ENCODE results near the gene UBAP1L.

DNA sequence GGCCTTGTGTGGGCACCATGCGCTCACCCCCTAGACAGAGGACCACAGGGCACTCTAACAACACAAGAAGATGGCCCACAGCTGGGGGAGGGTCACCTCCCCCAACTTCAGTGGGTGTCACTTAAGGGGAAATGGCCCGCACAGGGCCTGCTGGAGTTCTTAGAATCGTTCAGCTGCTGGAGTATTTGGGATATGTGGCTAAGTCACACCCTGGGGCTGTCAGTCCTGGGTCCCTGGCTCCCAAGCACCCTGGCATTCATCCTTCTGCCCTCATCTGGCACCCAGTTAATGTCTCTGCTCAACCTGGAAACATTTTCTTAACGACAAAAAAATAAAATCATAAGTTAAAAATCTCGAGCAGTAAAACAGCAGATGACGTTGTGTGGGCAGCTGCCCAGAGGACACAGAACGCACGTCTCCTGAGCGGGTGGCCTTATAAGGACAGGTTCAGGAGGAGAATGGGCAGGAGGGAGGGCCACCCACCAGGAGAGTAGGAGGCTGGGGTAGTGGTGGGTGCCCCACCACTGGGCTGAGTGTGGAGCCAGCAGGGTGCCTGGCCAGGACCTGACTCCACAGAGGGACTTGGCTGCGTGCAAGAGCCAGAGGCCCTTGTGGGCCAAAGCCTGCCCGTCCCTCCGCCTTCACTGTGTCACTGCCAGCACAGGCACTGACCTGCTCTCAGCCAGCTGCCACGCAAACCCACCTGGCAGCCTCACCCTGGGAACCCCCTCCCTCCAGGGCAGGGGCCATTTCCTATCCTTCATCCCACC is 26.9 kb downstream of the UBAP1L start:
- TF ChIP-seq POLR2A (IDR thresholded peaks at IDR 0.05; ENCODE audit: low read depth, low read length) (no peak), SMC3 (IDR thresholded peaks at IDR 0.05; ENCODE audit: low read depth, low read length) (no peak), RAD21 (IDR thresholded peaks at IDR 0.05; ENCODE audit: low read length) (no peak), MXI1 (IDR thresholded peaks at IDR 0.05; ENCODE audit: borderline replicate concordance, low read depth, low read length) (no peak), CHD1 (IDR thresholded peaks at IDR 0.05; ENCODE audit: low read depth, low read length) (no peak), BHLHE40 (IDR thresholded peaks at IDR 0.05; ENCODE audit: low read depth, low read length) (no peak), MAFK (IDR thresholded peaks at IDR 0.05; ENCODE audit: low read depth, low read length) (no peak), MAZ (IDR thresholded peaks at IDR 0.05; ENCODE audit: borderline replicate concordance, low read depth, low read length) (no peak), RFX5 (IDR thresholded peaks at IDR 0.05; ENCODE audit: low read depth, low read length) (no peak), RCOR1 (IDR thresholded peaks at IDR 0.05; ENCODE audit: insufficient replicate concordance, low read length) (no peak), CEBPB (IDR thresholded peaks at IDR 0.05; ENCODE audit: low read depth, low read length) (no peak), FOS (IDR thresholded peaks at IDR 0.05; ENCODE audit: low read depth, low read length) (no peak)
- TF ChIP-seq, protein P1, sequence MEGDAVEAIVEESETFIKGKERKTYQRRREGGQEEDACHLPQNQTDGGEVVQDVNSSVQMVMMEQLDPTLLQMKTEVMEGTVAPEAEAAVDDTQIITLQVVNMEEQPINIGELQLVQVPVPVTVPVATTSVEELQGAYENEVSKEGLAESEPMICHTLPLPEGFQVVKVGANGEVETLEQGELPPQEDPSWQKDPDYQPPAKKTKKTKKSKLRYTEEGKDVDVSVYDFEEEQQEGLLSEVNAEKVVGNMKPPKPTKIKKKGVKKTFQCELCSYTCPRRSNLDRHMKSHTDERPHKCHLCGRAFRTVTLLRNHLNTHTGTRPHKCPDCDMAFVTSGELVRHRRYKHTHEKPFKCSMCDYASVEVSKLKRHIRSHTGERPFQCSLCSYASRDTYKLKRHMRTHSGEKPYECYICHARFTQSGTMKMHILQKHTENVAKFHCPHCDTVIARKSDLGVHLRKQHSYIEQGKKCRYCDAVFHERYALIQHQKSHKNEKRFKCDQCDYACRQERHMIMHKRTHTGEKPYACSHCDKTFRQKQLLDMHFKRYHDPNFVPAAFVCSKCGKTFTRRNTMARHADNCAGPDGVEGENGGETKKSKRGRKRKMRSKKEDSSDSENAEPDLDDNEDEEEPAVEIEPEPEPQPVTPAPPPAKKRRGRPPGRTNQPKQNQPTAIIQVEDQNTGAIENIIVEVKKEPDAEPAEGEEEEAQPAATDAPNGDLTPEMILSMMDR (conservative IDR thresholded peaks at IDR 0.05; ENCODE audit: low read depth, low read length): no peak
- TF ChIP-seq, protein P2, sequence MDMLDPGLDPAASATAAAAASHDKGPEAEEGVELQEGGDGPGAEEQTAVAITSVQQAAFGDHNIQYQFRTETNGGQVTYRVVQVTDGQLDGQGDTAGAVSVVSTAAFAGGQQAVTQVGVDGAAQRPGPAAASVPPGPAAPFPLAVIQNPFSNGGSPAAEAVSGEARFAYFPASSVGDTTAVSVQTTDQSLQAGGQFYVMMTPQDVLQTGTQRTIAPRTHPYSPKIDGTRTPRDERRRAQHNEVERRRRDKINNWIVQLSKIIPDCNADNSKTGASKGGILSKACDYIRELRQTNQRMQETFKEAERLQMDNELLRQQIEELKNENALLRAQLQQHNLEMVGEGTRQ (IDR thresholded peaks at IDR 0.05; ENCODE audit: low read depth, low read length): no peak
